Upper lobe of left lung (tissue), 6 donors: ENCODE data around the gene NPHP4. TPM values are rescaled to one million over a fixed set of nuclear protein-coding genes. Genes with fewer than 3 reads are reported as not detected.

Source experiments
- ATAC-seq, 2 donors: fragments of 200-7000 bp; cut with Tn5 transposase; one replicate each; pipeline ENCODE4 v1.9.1; 2022; ENCODE audit warnings: mild to moderate bottlenecking in 2 of 2, moderate library complexity in 2 of 2; ENCODE audit not compliant: low FRiP score in 2 of 2
- DNase-seq, 2 donors: peaks; one replicate each; pipeline ENCODE4 v3.0.0-alpha.2; 2019 to 2020
- H3K27ac ChIP-seq, 4 donors: fragments of 200-600 bp; sonication (generic); one replicate each; pipeline ENCODE4 v1.5.1; 2016 to 2019
- H3K27me3 ChIP-seq, 4 donors: fragments of 200-600 bp; sonication (generic); one replicate each; pipeline ENCODE4 v1.5.1; 2017 to 2019
- H3K36me3 ChIP-seq, 4 donors: fragments of 200-600 bp; sonication (generic); one replicate each; pipeline ENCODE4 v1.5.1; 2016 to 2019
- H3K4me1 ChIP-seq, 4 donors: fragments of 200-600 bp; sonication (generic); one replicate each; pipeline ENCODE4 v1.5.1; 2018 to 2019
- H3K4me3 ChIP-seq, 4 donors: fragments of 200-600 bp; sonication (generic); one replicate each; pipeline ENCODE4 v1.5.1; 2017 to 2019; ENCODE audit warnings: mild to moderate bottlenecking in 2 of 4, moderate library complexity in 1 of 4
- H3K9me3 ChIP-seq, 4 donors: fragments of 200-600 bp; sonication (generic); one replicate each; pipeline ENCODE4 v1.5.1; 2018 to 2019
- EP300 ChIP-seq, 4 donors: sonication (generic); formaldehyde crosslinking; IDR thresholded peaks; one replicate each; pipeline ENCODE4 v1.5.1; 2017; ENCODE audit warnings: antibody characterized with exemption in 4 of 4, control low read depth in 2 of 4
- POLR2A ChIP-seq, 4 donors: fragments of 450-650 bp; IDR thresholded peaks; one replicate each; pipeline ENCODE4 v1.5.1; 2016 to 2017; ENCODE audit warnings: antibody characterized with exemption in 4 of 4, mild to moderate bottlenecking in 2 of 4
- POLR2AphosphoS5 ChIP-seq, 2 donors: sonication (generic); formaldehyde crosslinking; IDR thresholded peaks; one replicate each; pipeline ENCODE4 v1.5.1; 2017; ENCODE audit warnings: antibody characterized with exemption in 2 of 2
- WGBS, 2 donors: methylation state at CpG; one replicate each; pipeline ENCODE4 v1.1.5; 2017 to 2018; 5-methylcytosine and 5-hydroxymethylcytosine counted together
- total RNA-seq, 6 donors: library from RNA; depleted of rRNA in 4 of 6; stranded (reverse); fragments of >200 nt in 4 of 6; gene quantifications; one replicate each; pipeline versions ENCODE4 v1.1.0 to v1.2.1, GENCODE V29; 2016 to 2021
- TF ChIP-seq, protein P1 (sequence below), 6 experiments: fragments of 450-650 bp in 4 of 6; fragments of 200-600 bp in 2 of 6; sonication (generic) in 2 of 6; IDR thresholded peaks; one replicate each; pipeline ENCODE4 v1.5.1; 2016 to 2019; ENCODE audit warnings: antibody characterized with exemption in 6 of 6
- donor health status: DM: no; HTN: no; CAD: no; lungs with moderate emphysema.
- donor health status: DM: no; HTN: yes; CAD: no; lungs with severe emphysema.

The NPHP4 gene
- total RNA-seq, 6 donors from 2014 or later = 13.5 to 45.1 (median 19.9) TPM

DNA sequence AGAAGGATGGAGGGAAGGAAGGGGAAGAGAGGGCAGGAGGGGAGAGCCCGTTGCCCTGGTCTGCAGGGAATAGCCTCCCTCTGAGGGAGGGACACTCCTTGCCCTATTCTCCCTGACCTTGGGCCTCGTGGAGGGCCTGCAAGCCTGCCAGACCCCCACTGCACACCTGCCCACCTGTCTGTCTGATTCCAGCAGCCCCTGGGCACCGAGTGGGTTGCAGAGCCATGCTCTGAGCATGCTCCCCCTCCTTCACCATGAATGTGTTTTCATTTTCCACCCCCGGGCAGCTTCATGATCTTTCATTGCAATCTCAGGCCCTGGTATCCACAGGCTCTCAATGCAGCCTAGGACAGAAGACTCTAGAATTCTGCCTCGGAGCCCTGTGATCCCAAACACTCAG lies 5.1 kb upstream of the NPHP4 start:
- Histone ChIP-seq H3K27ac (no peak overlapping the region), H3K36me3 (no peaks in the 10 kb centered on the region), H3K9me3 (no peaks in the 10 kb centered on the region), H3K27me3 (peaks cover 0 to 5% (median 0%) of the 10 kb centered on the region in 4 donors), H3K4me3 (no peak overlapping the region), H3K4me1 (peaks cover 9 to 29% (median 21%) of the 10 kb centered on the region in 4 donors)
- no peak for ATAC-seq
- WGBS, 2 donors = 68 to 73% methylated on average over 5 of the region's 5 CpGs
- no peak for DNase-seq
- TF ChIP-seq POLR2A (IDR thresholded peaks at IDR 0.05) = no peak

DNA sequence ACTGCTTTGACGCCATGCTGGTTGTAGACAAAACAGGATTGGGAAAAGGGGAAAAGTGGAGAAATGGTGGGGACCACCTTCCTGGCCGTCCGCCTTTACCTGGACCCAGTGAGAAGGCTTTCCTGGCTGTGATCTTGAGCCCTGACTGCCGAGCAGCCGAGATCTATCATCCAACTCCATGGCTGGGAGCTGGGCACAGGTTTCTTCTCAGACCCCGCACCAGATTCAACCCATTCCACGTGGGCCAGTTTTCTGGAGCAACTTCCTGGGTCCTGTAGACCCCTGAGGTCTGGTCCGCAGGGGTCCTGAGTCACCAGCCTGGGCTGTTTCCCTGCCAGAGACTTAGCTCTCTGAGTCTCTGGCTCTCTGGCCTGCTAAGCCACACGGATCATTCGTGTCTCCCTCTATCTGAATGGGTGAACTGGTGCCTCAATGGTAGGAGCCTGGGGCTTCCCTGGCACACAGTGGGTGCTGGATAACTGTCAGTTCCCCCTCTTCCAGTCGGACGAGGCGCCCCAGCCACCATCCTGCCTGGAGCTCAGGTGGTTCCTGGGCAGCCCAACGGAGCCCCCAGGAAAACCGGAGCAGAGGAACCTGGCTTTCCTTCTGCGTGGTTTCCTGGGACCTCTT lies 4.5 kb upstream of the NPHP4 start:
- DNase-seq (no peak), ATAC-seq (no peak)
- TF ChIP-seq EP300 (IDR thresholded peaks at IDR 0.05) (no peak), POLR2AphosphoS5 (IDR thresholded peaks at IDR 0.05) (no peak), POLR2A (IDR thresholded peaks at IDR 0.05) (no peak)
- TF ChIP-seq, protein P1, sequence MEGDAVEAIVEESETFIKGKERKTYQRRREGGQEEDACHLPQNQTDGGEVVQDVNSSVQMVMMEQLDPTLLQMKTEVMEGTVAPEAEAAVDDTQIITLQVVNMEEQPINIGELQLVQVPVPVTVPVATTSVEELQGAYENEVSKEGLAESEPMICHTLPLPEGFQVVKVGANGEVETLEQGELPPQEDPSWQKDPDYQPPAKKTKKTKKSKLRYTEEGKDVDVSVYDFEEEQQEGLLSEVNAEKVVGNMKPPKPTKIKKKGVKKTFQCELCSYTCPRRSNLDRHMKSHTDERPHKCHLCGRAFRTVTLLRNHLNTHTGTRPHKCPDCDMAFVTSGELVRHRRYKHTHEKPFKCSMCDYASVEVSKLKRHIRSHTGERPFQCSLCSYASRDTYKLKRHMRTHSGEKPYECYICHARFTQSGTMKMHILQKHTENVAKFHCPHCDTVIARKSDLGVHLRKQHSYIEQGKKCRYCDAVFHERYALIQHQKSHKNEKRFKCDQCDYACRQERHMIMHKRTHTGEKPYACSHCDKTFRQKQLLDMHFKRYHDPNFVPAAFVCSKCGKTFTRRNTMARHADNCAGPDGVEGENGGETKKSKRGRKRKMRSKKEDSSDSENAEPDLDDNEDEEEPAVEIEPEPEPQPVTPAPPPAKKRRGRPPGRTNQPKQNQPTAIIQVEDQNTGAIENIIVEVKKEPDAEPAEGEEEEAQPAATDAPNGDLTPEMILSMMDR (IDR thresholded peaks at IDR 0.05) = no peak
- no peak overlapping the region for H3K27ac ChIP-seq
- H3K9me3 ChIP-seq = no peaks in the 10 kb centered on the region
- peaks cover 0 to 5% (median 0%) of the 10 kb centered on the region in 4 donors for H3K27me3 ChIP-seq
- no peak overlapping the region for H3K4me3 ChIP-seq
- H3K4me1 ChIP-seq = peaks cover 9 to 29% (median 21%) of the 10 kb centered on the region in 4 donors
- H3K36me3 ChIP-seq = no peaks in the 10 kb centered on the region
- WGBS, 2 donors = 89 to 90% methylated on average over 16 of the region's 16 CpGs

DNA sequence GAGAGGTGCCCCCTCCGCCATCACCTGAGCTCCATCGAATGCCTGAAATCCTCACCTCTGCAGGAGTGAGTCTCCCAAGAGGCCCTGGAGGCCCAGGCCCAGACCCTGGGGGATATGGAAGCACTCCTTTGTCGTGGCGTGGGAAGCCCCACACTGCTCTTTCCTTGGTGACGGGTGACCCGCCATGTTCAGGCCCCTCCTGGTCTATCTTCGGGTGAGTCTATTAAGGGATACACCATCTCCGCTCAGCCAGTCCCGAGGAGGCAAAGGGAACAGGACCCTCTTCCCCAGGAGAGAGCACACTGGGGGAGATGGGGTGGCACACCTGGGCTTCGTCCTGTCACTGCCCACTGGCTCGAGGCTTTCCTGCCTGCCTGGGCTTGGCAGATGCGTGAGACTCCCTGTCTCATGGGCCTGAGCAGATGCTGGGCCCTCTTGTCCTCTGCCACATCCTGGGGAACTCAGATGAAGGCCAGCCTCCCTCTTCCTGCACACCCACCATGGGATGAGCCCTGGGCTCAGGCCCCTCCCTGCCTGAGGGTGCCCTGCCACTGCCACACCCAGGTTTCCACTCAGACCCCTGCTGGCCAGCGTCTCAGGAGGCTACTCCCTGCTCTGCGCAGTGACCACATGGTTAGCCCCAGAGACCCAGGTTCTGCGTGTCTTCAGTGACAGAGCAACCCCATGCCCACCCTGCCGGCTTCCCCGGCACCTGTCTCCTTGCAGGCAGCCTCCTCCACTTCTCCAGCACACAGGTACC lies 3.8 kb upstream of the NPHP4 start:
- no peak overlapping the region for H3K27ac ChIP-seq
- no peak for TF ChIP-seq EP300 (IDR thresholded peaks at IDR 0.05)
- ATAC-seq (no peak), DNase-seq (no peak)
- no peaks in the 10 kb centered on the region for H3K9me3 ChIP-seq
- H3K4me1 ChIP-seq = peaks cover 10 to 34% (median 24%) of the 10 kb centered on the region in 4 donors
- no peak overlapping the region for H3K4me3 ChIP-seq
- peaks cover 0 to 5% (median 0%) of the 10 kb centered on the region in 4 donors for H3K27me3 ChIP-seq
- 95 to 96% methylated on average over 5 to 17 of the region's 17 CpGs for whole genome bisulfite sequencing, 2 donors
- no peaks in the 10 kb centered on the region for H3K36me3 ChIP-seq

DNA sequence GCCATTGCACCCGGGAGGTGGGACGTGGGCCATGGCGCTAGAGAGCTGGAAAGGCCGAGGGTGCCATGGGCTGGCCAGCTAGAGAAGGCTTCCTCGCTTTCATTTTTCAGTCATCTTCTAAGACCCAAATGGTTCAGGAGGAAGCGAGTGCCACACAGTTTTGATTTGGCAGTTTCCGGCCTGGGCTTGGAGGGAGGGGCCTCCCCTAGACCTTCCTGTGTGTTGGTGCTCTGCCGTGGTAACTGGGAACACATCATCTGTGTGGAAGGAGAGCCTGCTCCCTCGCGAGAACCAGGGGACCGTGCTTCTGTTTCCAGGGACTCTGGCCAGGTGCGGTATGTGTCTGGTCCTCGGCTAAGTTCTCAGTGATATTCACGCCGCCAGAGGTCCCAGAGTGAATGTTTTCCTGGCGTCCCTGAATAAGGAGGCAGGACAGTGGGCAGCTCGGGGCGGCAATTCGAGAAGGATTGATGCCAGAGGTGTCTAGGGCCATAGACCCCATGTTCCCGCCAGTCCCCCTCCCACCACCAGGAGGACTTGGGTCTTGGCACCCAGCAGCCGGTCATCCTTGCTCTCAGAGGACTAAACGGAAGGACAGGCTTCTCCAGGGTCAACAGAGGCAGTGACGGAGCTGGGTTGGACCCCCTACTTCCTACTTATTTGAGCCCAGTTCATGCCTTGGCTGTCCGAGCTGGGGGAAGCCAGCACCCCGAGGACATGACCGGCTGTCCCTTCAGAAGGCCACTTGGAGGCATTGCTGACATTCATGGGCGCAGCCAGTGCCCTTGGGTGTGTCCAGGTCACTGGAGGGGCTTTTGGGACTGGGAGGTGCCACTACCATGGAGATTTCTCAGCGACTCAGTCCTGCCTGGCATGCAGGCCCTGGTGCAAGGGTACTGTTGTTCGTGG lies 2.7 kb upstream of the NPHP4 start:
- no peaks in the 10 kb centered on the region for H3K36me3 ChIP-seq
- H3K27ac ChIP-seq = peak overlapping the region in 2 of 4 donors; percentile 86 to 93
- ATAC-seq = no peak
- no peaks in the 10 kb centered on the region for H3K9me3 ChIP-seq
- H3K27me3 ChIP-seq = peaks cover 0 to 5% (median 0%) of the 10 kb centered on the region in 4 donors
- no peak for DNase-seq
- peaks cover 16 to 39% (median 30%) of the 10 kb centered on the region in 4 donors for H3K4me1 ChIP-seq
- H3K4me3 ChIP-seq = peak overlapping the region in 3 of 4 donors; percentile 86 to 99 (median 97)
- no peak for TF ChIP-seq POLR2AphosphoS5 (IDR thresholded peaks at IDR 0.05)
- TF ChIP-seq, protein P1 (IDR thresholded peaks at IDR 0.05) = no peak
- no peak for TF ChIP-seq EP300 (IDR thresholded peaks at IDR 0.05)
- WGBS, 2 donors = 75 to 80% methylated on average over 18 to 28 of the region's 29 CpGs

DNA sequence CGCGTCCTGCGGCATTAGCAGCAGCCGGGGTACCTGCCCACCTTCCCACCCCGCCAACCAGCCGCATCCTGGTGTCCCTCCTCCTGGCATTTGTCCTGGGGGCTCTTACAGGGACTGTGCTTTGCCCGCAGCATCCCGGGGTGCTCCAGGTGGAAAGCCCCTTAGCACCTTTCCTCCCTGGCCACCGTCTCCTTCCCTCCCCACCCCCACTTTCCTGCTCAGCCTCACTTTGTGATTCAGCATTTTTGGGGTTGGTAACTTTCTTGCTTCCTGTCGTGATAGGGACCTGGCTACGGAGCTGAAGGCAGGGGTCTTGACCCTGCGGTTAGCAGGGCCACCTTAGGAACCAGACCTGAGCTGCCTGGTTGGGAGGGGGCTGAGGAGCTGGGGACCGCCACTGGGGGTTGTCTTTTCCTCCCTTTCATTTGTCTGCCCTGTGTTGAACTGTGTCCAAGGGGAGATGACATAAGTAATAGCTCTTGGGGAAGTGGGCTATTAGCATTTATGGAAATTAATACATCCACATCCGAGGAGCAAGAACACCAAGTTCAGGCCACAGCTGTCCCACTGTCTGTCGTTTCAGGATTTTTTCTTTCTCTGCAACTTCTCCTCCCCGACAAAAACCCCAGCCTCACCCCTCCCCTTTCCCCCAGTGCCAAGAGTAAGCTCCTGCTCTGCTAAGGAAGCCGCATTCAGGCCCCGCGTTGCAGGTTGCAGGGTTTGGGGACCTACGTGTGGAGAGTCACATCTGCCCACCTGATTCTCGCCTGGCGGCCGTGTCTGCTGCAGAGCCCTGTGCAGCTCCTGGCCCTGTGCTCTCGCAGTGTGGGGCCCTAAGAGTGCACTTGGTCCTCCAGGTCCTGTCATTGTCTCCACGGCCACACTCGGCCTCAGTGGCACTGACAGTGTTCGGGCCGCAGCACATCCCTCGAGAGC lies 1.6 kb upstream of the NPHP4 start:
- no peak for ATAC-seq
- Histone ChIP-seq H3K4me1 (peaks cover 16 to 39% (median 30%) of the 10 kb centered on the region in 4 donors), H3K9me3 (no peaks in the 10 kb centered on the region), H3K27ac (peak overlapping the region in 3 of 4 donors; percentile 45 to 93 (median 86)), H3K36me3 (no peaks in the 10 kb centered on the region), H3K4me3 (peak overlapping the region in 3 of 4 donors; percentile 86 to 99 (median 97)), H3K27me3 (peaks cover 0 to 5% (median 0%) of the 10 kb centered on the region in 4 donors)
- TF ChIP-seq, protein P1 (IDR thresholded peaks at IDR 0.05) = no peak
- TF ChIP-seq POLR2AphosphoS5 (IDR thresholded peaks at IDR 0.05) = no peak
- no peak for TF ChIP-seq POLR2A (IDR thresholded peaks at IDR 0.05)
- TF ChIP-seq EP300 (IDR thresholded peaks at IDR 0.05) = no peak
- no peak for DNase-seq
- 36 to 37% methylated on average over 21 to 29 of the region's 29 CpGs for WGBS, 2 donors
